Stimulated activated CD8-positive, alpha-beta memory T cell treated with anti-CD3 and anti-CD28 coated beads, Interleukin-2, amount 100 ng/mL, for 1 hour (primary cell): Measurements from ENCODE around the gene WASF2.
"Not testable (repeated sequence)": the region's sequence is repeated elsewhere in the genome, so short reads cannot be mapped to it uniquely, and the experiment has no call there.

ENCODE experiments used
- DNase-seq, 2 donors: peaks; one replicate each; pipeline ENCODE4 v3.0.0-alpha.2; 2020; ENCODE audit warnings: low read depth in 2 of 2

WASF2 gene

GRCh38 chr1:27451343-27451742 lies 38.6 kb downstream of the WASF2 start:
- no peak for DNase-seq

GRCh38 chr1:27448982-27449381 lies 41.0 kb downstream of the WASF2 start:
- DNase-seq: no peak

GRCh38 chr1:27447883-27448282 lies 42.1 kb downstream of the WASF2 start:
- no peak for DNase-seq

- no peak for DNase-seq
Observed at GRCh38 chr1:27447399-27447798, 42.6 kb downstream of the WASF2 start.

GRCh38 chr1:27446496-27447020 lies 43.4 kb downstream of the WASF2 start:
- no peak for DNase-seq

GRCh38 chr1:27445177-27445936 lies 44.6 kb downstream of the WASF2 start:
- no peak for DNase-seq

GRCh38 chr1:27444632-27445031 lies 45.3 kb downstream of the WASF2 start:
- DNase-seq: no peak

GRCh38 chr1:27439150-27439549 lies 50.8 kb downstream of the WASF2 start:
- no peak for DNase-seq

GRCh38 chr1:27438621-27439061 lies 51.3 kb downstream of the WASF2 start:
- DNase-seq: no peak

GRCh38 chr1:27436204-27437159 lies 53.5 kb downstream of the WASF2 start:
- no peak for DNase-seq

- no peak for DNase-seq
Observed at GRCh38 chr1:27435566-27436203, 54.3 kb downstream of the WASF2 start.

GRCh38 chr1:27433706-27434105 lies 56.3 kb downstream of the WASF2 start:
- no peak for DNase-seq

- DNase-seq: not testable (repeated sequence)
Observed at GRCh38 chr1:27432725-27433124, 57.2 kb downstream of the WASF2 start.

- no peak for DNase-seq
Observed at GRCh38 chr1:27431601-27431940, 58.4 kb downstream of the WASF2 start.

- DNase-seq: no peak
Observed at GRCh38 chr1:27430903-27431600, 58.9 kb downstream of the WASF2 start.

GRCh38 chr1:27429029-27429425 lies 60.9 kb downstream of the WASF2 start:
- no peak for DNase-seq

- no peak for DNase-seq
Observed at GRCh38 chr1:27428316-27429028, 61.5 kb downstream of the WASF2 start.

GRCh38 chr1:27427816-27428315 lies 62.1 kb downstream of the WASF2 start:
- DNase-seq: no peak

- no peak for DNase-seq
Observed at GRCh38 chr1:27427329-27427728, 62.6 kb downstream of the WASF2 start.

- no peak for DNase-seq
Observed at GRCh38 chr1:27423709-27424108, 66.3 kb downstream of the WASF2 start.
